IMR-90 (cell line): Measurements from ENCODE around the gene TIMP1. TPM values are rescaled to one million over a fixed set of nuclear protein-coding genes. Genes with fewer than 3 reads are reported as not detected.

Experiments
- ATAC-seq: fragments of 200-7000 bp; cut with Tn5 transposase; 2 replicates; pipeline ENCODE4 v1.9.1; 2020; ENCODE audit warnings: low read depth, mild to moderate bottlenecking, moderate library complexity
- BruUV-seq: library from RNA; stranded (reverse); fragments of 400-500 nt; replicated peaks from 2 replicates; lab custom pipeline; 2021; lab: Mats Ljungman, UMichigan
- CTCF ChIA-PET: fragments of 300-600 bp; formaldehyde crosslinking; extraction: SDS; loops from one replicate; lab custom pipeline; 2021; ENCODE audit warnings: antibody characterized with exemption; lab: Yijun Ruan, JAX
- POLR2A ChIA-PET: fragments of 300-600 bp; sonication (Branson Sonifier 250); formaldehyde crosslinking; loops from one replicate; lab custom pipeline; 2022; ENCODE audit warnings: antibody characterized with exemption; ENCODE audit not compliant: unreplicated experiment; lab: Charles Lee
- DNase-seq: peaks from one replicate; pipeline ENCODE4 v3.0.0; 2013
- H2AFZ ChIP-seq: replicated peaks from 2 replicates; pipeline ENCODE3; 2013; ENCODE audit warnings: low read length, mild to moderate bottlenecking; ENCODE audit not compliant: poor library complexity
- H2AK5ac ChIP-seq: 2 replicates; pipeline ENCODE4 v1.6.1; 2013; ENCODE audit warnings: low read depth, low read length, inconsistent platforms
- H2AK9ac ChIP-seq: replicated peaks from 2 replicates; pipeline ENCODE3; 2013; ENCODE audit warnings: mild to moderate bottlenecking, low read depth, low read length, moderate library complexity; ENCODE audit not compliant: poor library complexity
- H2BK120ac ChIP-seq: 2 replicates; pipeline ENCODE4 v1.6.1; 2013; ENCODE audit warnings: low read depth, low read length, inconsistent platforms
- H2BK15ac ChIP-seq: 3 replicates; pipeline ENCODE4 v1.6.1; 2013; ENCODE audit warnings: low read depth, low read length, inconsistent platforms
- H2BK20ac ChIP-seq: 2 replicates; pipeline ENCODE4 v1.6.1; 2013; ENCODE audit warnings: low read depth, mild to moderate bottlenecking, inconsistent platforms, low read length, moderate library complexity
- H2BK5ac ChIP-seq: 2 replicates; pipeline ENCODE4 v1.6.1; 2013; ENCODE audit warnings: mild to moderate bottlenecking, low read depth, low read length, inconsistent platforms; ENCODE audit not compliant: poor library complexity, severe bottlenecking
- H3K14ac ChIP-seq: replicated peaks from 2 replicates; pipeline ENCODE4 v1.6.1; 2013; ENCODE audit warnings: low read depth, low read length, inconsistent platforms
- H3K18ac ChIP-seq: 2 replicates; pipeline ENCODE4 v1.6.1; 2013; ENCODE audit warnings: low read depth, low read length, control low read depth
- H3K23ac ChIP-seq: 2 replicates; pipeline ENCODE4 v1.6.1; 2013; ENCODE audit warnings: low read depth, low read length, inconsistent platforms
- H3K27ac ChIP-seq: 2 replicates; pipeline ENCODE4 v1.5.1; 2013; ENCODE audit warnings: mild to moderate bottlenecking, control low read depth, low read length; ENCODE audit not compliant: insufficient read depth
- H3K27me3 ChIP-seq: 2 replicates; pipeline ENCODE4 v1.6.1; 2013; ENCODE audit warnings: low read length; ENCODE audit not compliant: control insufficient read depth, insufficient read depth
- H3K36me3 ChIP-seq: 2 replicates; pipeline ENCODE4 v1.6.1; 2013; ENCODE audit warnings: low read length, mixed read lengths; ENCODE audit not compliant: control insufficient read depth, insufficient read depth
- H3K4ac ChIP-seq: 2 replicates; pipeline ENCODE4 v1.6.1; 2013; ENCODE audit warnings: low read depth, low read length, inconsistent platforms
- H3K4me1 ChIP-seq: 2 replicates; pipeline ENCODE4 v1.6.1; 2013; ENCODE audit warnings: low read length, mixed read lengths; ENCODE audit not compliant: control insufficient read depth, insufficient read depth
- H3K4me2 ChIP-seq: 2 replicates; pipeline ENCODE4 v1.6.1; 2013; ENCODE audit warnings: low read depth, mild to moderate bottlenecking, control low read depth, low read length, moderate library complexity
- H3K4me3 ChIP-seq: 2 replicates; pipeline ENCODE4 v1.5.1; 2013; ENCODE audit warnings: low read depth, mild to moderate bottlenecking, control low read depth, low read length, moderate library complexity; ENCODE audit not compliant: insufficient read depth
- H3K56ac ChIP-seq: 2 replicates; pipeline ENCODE4 v1.6.1; 2013; ENCODE audit warnings: low read length, inconsistent platforms; ENCODE audit not compliant: insufficient read depth; ENCODE audit errors: extremely low read depth
- H3K79me1 ChIP-seq, 2 experiments: 2 replicates each; pipeline ENCODE4 v1.6.1; 2013; ENCODE audit warnings: low read length in 2 of 2, inconsistent platforms in 1 of 2, low read depth in 1 of 2
- H3K9ac ChIP-seq: 2 replicates; pipeline ENCODE4 v1.6.1; 2013; ENCODE audit warnings: low read depth, low read length, control low read depth
- H3K9me1 ChIP-seq: 2 replicates; pipeline ENCODE4 v1.6.1; 2013; ENCODE audit warnings: low read length, inconsistent platforms; ENCODE audit not compliant: insufficient read depth
- H3K9me3 ChIP-seq: 2 replicates; pipeline ENCODE4 v1.6.1; 2013; ENCODE audit warnings: low read length; ENCODE audit not compliant: control insufficient read depth, insufficient read depth
- H4K20me1 ChIP-seq: 2 replicates; pipeline ENCODE4 v1.6.1; 2013; ENCODE audit warnings: low read length, inconsistent platforms; ENCODE audit not compliant: insufficient read depth
- H4K5ac ChIP-seq: 2 replicates; pipeline ENCODE4 v1.6.1; 2013; ENCODE audit warnings: mild to moderate bottlenecking, low read depth, low read length, control low read depth
- H4K8ac ChIP-seq, 2 experiments: 2 replicates each; pipeline ENCODE4 v1.6.1; 2013; ENCODE audit warnings: low read depth in 2 of 2, low read length in 2 of 2, control low read depth in 1 of 2, inconsistent platforms in 1 of 2
- H4K91ac ChIP-seq: 2 replicates; pipeline ENCODE4 v1.6.1; 2013; ENCODE audit warnings: low read depth, low read length, inconsistent platforms; ENCODE audit not compliant: insufficient read depth
- CEBPB ChIP-seq: IDR thresholded peaks from 2 replicates; pipeline ENCODE4 v1.6.1; 2012; ENCODE audit warnings: low read depth, low read length, improper control_type of control experiment
- CHD1 ChIP-seq: IDR thresholded peaks from 2 replicates; pipeline ENCODE4 v1.6.1; 2012; ENCODE audit warnings: low read depth, low read length, improper control_type of control experiment
- CTCF ChIP-seq: conservative IDR thresholded peaks from 2 replicates; pipeline ENCODE4 v1.5.1; 2012; ENCODE audit warnings: mild to moderate bottlenecking, low read depth, low read length, improper control_type of control experiment
- ELK1 ChIP-seq: fragments of 150-350 bp; IDR thresholded peaks from 2 replicates; pipeline ENCODE4 v1.6.1; 2016; ENCODE audit warnings: low read depth, mild to moderate bottlenecking, low read length, moderate library complexity, borderline replicate concordance
- MAZ ChIP-seq: IDR thresholded peaks from 2 replicates; pipeline ENCODE4 v1.6.1; 2012; ENCODE audit warnings: low read depth, mild to moderate bottlenecking, low read length, improper control_type of control experiment, moderate library complexity, borderline replicate concordance
- MXI1 ChIP-seq: IDR thresholded peaks from 2 replicates; pipeline ENCODE4 v1.6.1; 2012; ENCODE audit warnings: low read depth, mild to moderate bottlenecking, low read length, moderate library complexity, borderline replicate concordance
- NFE2L2 ChIP-seq: fragments of 150-350 bp; IDR thresholded peaks from 2 replicates; pipeline ENCODE4 v1.6.1; 2016; ENCODE audit warnings: low read depth, mild to moderate bottlenecking, low read length
- RAD21 ChIP-seq: IDR thresholded peaks from 2 replicates; pipeline ENCODE4 v1.6.1; 2012; ENCODE audit warnings: low read length, improper control_type of control experiment
- SMC3 ChIP-seq: fragments of 150-350 bp; IDR thresholded peaks from 2 replicates; pipeline ENCODE4 v1.6.1; 2016; ENCODE audit warnings: low read depth, mild to moderate bottlenecking, antibody characterized with exemption, low read length, moderate library complexity
- USF2 ChIP-seq: fragments of 150-350 bp; IDR thresholded peaks from 2 replicates; pipeline ENCODE4 v1.6.1; 2017; ENCODE audit warnings: mild to moderate bottlenecking, antibody characterized with exemption, low read length, low read depth
- WGBS, 2 experiments: methylation state at CpG; one replicate each; pipeline versions ENCODE4 v1.1.5 to v1.1.7; 2013; ENCODE audit warnings: missing lambda C conversion rate in 2 of 2; ENCODE audit not compliant: insufficient read length in 1 of 2; ENCODE audit errors: extremely low coverage in 2 of 2; 5-methylcytosine and 5-hydroxymethylcytosine counted together
- dilution Hi-C: fragments of 300-500 bp; cut with HindIII; formaldehyde crosslinking; loops from one replicate; pipeline ENCODE4 v1.14.3; 2018; ENCODE audit warnings: low sequenced_read_pairs; ENCODE audit not compliant: unreplicated experiment
- in situ Hi-C: fragments of 300-500 bp; cut with MboI; formaldehyde crosslinking; loops from 3 replicates; pipeline ENCODE4 v1.14.3; 2019; ENCODE audit warnings: low sequenced_read_pairs, inconsistent platforms, mixed read lengths
- intact Hi-C: fragments of 100-400 bp; cut with micrococcal nuclease; formaldehyde crosslinking; loops from 2 replicates; pipeline ENCODE4 v1.10.0; 2022
- polyA plus RNA-seq, 3 experiments: library from polyadenylated mRNA; depleted of rRNA; stranded (reverse); fragments of >200 nt; gene quantifications; 2 replicates each; pipeline ENCODE4 v1.2.3, GENCODE V29; 2012; ENCODE audit warnings: low replicate concordance in 1 of 3
- total RNA-seq: library from RNA; depleted of rRNA; stranded (reverse); fragments of >200 nt; gene quantifications from 2 replicates; pipeline ENCODE4 v1.2.3, GENCODE V29; 2012

Gene TIMP1
- total and polyA plus RNA-seq, 2 of the 4 experiments (the other 2 are of a cell fraction): 512 to 3,078 TPM

- Histone ChIP-seq H4K8ac (no peak overlapping the region), H3K14ac (no peak overlapping the region), H2BK20ac (no peak overlapping the region), H3K79me1 (no peaks in the 10 kb centered on the region), H3K4me3 (no peak overlapping the region), H3K56ac (no peak overlapping the region), H2AK9ac (no peak overlapping the region), H3K27me3 (no peaks in the 10 kb centered on the region; the same call in 1 of the 2 replicates), H2BK15ac (no peak overlapping the region), H3K4ac (no peak overlapping the region), H3K27ac (no peak overlapping the region), H3K36me3 (no peaks in the 10 kb centered on the region), H4K91ac (no peak overlapping the region), H3K9me3 (no peaks in the 10 kb centered on the region), H4K20me1 (no peaks in the 10 kb centered on the region; the same call in 1 of the 2 replicates), H2AK5ac (no peak overlapping the region), H3K4me1 (no peaks in the 10 kb centered on the region), H4K5ac (no peak overlapping the region), H3K9ac (no peak overlapping the region), H3K9me1 (no peaks in the 10 kb centered on the region), H3K23ac (no peak overlapping the region), H3K4me2 (no peak overlapping the region), H2BK5ac (no peak overlapping the region), H2BK120ac (no peak overlapping the region), H2AFZ (no peak overlapping the region), H3K18ac (no peak overlapping the region)
- no peak for ATAC-seq
- in situ Hi-C loops (loop anchor here (25.0 kb wide), 1 partner anchor 413 kb away; the partner anchor contains the start of gene CDK16), intact Hi-C loops (no loop called here), dilution Hi-C loops (no loop called here)
- no TSS peak for BruUV-seq
- WGBS, 2 experiments: no CpG with 5 or more reads among the region's 2 CpGs
- DNase-seq: no peak
- POLR2A ChIA-PET: no interaction called here
- no peak for TF ChIP-seq CTCF
- TF ChIP-seq SMC3: no peak
- no peak for TF ChIP-seq CHD1
- no peak for TF ChIP-seq MXI1
- TF ChIP-seq USF2: no peak
- no peak for TF ChIP-seq RAD21
- no peak for TF ChIP-seq NFE2L2
- TF ChIP-seq CEBPB: no peak
- TF ChIP-seq ELK1: no peak
- TF ChIP-seq MAZ: no peak
- CTCF ChIA-PET: no interaction called here
Measured at GRCh38 chrX:47625365-47625764, 43.1 kb downstream of the TIMP1 start.
